GM12892 (cell line): ENCODE results near the gene CAMK2D.

Experiments
- POLR2A ChIP-seq: IDR thresholded peaks from 2 replicates; pipeline ENCODE4 v1.6.1; 2011; ENCODE audit warnings: low read depth, low read length, control low read depth
- POLR2AphosphoS5 ChIP-seq: IDR thresholded peaks from 2 replicates; pipeline ENCODE4 v1.6.1; 2011; ENCODE audit warnings: low read depth, low read length, control low read depth

DNA sequence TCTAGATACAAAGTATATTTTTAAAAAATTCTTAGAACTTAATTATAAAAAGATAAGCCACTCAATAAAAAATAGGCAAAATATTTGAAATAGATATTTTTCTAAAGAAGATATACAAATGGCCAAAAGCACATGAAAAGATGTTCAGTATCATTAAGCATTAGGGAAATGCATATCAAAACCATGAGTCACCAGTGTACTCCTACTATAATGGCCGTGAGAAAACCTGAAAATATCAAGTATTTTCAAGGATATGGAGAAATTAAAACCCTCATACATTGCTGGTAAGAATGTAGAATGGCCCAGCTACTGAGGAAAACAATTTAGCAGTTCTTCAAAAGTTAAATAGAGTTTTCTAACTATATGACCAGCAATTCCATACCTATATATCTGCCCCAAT, 337.9 kb downstream of the CAMK2D start:
- no peak for TF ChIP-seq POLR2A
- TF ChIP-seq POLR2AphosphoS5, result no peak
